IPS-NIHi11 (cell line): ENCODE results near the gene DUOX1.

Experiments
- DNase-seq: peaks from one replicate; pipeline ENCODE4 v3.0.0; 2012; ENCODE audit warnings: mixed read lengths, low spot score

The DUOX1 gene

DNA sequence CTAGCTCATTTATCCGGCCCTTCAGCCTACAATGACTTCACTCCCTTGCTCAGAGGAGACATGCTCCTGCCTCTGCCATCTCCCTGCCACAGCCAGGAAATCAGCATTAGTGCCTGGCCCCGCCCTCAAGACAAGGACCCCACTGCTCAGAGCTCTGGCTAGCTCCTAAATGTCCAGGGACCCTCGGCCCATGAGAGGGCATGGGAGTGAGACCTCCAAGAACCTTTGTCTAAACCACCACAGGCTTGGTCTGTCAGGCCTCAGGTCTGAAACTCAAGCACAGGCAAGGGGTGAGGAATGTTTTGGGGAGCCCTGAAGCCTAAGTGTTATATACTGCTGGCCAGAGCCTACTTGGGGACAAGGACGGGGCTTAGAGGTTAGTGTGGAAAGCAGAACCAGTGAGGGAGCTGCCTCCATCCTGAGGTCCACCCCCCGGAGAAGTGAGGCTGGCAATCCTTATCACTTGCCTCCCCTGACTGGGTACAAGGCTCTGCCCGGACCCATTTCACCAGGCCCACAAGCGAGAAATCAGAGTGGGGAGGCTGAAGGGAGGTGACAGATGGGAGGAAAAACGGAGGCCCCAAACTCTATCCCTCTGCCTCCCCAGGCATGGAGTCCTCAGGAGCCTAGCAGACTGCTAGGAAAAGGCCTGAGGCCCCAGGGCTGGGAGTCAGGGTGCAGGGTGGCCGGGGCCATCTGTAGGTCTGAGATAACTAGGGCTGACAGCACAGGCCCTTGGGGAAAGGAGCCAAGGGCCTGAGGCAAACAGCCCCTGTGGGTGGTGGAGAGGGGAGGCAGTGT lies 39.2 kb downstream of the DUOX1 start:
- no peak for DNase-seq

DNA sequence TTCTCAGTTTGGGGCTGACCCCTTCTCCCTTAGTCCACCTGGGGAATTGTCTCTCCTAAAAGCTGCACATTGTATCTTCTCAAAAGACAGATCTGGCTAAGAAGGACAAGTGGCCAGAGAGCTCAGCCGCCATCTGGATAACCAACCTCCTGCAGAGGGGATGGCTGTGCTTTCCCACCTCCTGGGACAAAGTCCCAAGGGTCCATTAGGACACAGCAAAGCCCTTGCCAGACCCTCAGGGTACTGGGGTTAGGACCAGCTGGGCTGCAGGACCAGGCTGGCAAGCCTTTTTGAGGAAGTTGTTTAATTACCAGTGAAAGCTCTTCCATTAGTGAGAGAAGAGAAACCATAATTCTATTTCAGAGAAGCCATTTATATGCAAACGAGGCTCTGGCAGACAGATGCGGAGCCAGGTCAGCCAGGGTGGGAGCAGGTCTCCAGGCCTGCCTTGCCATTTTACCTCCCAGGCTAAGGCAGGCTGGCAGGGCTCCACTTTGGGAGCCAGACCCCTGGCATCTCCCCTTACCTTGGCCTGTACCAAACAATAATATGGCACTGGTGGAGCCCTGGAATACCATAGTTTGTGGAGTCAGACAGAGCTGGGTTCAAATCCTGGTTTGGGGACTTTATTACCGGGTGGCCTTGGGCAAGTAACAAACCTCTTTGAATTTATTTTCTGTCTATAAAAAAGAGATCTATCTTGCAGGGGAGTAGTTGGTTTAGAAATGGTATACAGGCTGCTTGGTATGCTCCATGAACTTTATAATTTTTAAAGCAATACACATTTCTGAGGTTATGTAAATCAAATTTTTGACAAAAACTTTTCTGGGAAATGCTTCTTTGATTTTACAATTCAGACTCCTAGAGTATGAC lies 40.0 kb downstream of the DUOX1 start:
- DNase-seq = no peak

- DNase-seq = no peak
These were observed 42.1 kb downstream of the DUOX1 start for GRCh38 chr15:45171912-45172311.

DNA sequence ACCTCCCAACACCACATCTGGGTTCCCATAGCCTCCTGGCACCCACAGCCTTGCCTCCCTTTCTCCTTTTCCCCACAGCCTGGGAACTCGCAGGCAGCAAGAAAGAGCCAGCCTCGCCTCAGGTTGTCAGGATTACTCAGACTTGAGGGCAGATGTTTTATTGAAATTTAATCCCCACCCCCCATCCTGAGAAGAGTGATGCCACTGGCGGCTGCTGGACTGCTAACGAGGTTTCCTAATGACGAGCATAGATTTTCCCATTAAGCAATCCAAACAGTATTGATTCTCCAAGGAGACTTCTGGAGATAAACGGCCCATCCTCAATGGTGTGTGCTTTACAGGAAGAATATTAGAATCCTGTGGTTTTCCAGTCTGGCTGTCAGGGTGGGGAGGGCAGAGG lies 44.3 kb downstream of the DUOX1 start:
- no peak for DNase-seq

GRCh38 chr15:45174577-45174976 lies 44.8 kb downstream of the DUOX1 start:
- no peak for DNase-seq

GRCh38 chr15:45177285-45177684 lies 47.5 kb downstream of the DUOX1 start:
- DNase-seq = no peak

DNA sequence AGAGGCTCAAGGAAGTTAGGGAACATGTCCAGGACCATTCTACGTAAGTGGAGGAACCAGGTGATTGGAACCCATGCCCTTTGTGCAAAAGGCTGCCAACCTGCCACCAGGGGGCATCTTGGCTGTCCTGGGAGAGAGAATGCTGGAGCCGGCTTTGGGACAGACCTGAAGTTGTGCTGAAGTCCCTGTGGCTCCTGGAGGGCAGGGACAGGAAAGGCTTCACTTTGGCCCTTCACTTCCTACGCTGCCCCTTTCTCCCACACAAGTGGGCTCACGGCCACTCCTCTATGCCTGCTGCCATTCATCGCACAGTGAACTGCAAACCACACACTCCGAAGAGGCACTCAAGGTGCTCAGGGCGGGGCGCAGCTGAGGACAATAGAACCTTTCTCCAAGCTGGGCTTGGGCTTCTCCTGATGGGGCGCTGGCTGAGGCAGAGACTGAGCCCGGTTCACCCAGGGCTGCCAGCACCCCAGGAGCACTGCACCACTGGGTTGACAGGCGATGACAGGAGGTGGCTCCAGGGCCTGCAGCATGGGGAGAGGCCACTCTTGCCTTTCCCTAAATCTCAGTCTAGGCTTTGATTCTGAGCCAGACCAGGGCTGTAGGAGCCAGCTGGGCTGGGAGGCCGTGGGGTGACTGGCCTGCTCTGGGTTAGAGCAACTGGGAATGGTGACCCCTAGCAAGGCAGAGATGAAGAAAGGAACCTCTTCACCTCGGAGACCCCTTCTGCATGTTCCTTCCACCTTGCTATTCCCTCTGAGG lies 49.6 kb downstream of the DUOX1 start:
- DNase-seq = peak; percentile 81

- no peak for DNase-seq
These were observed 50.4 kb downstream of the DUOX1 start for GRCh38 chr15:45180201-45180600.

DNA sequence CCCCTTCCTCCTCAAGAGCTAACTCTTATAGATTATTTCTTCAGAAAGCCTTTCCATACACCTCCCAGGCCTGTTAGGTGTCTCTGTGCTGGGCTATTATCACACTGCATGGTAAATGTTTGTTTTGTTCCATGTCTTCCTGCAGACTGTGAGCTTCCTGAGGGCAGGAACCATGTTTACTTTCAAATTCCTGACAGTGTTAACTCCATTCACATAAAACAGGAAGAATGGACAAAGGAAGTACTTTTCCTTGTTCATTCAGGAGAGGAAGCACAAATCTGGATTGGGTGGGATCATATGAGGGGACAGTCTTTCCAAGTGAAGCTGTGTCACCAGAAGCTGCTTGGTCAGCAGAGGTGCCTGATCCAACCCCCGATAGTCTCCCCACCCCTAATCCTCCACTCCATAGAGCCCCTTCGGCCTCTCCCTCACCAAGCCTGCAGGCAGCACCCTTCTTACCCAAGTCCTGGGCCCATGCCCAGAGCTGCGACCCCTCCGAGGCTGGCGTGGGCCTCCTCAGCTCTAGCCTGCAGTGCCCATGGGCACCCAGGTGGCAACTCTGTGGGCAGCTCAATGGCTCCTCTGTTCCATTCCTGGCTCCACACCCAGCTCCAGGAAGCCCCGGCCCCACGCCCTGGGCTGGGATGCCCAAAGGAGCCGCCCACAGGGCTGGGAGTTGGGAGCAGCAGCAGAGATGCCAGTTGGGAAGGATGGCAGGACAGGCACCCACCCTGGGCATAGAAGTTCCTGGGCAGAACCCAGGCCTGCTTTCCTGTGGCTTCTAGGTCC lies 51.0 kb downstream of the DUOX1 start:
- DNase-seq = no peak

GRCh38 chr15:45181491-45182285 lies 51.9 kb downstream of the DUOX1 start:
- DNase-seq = no peak

DNA sequence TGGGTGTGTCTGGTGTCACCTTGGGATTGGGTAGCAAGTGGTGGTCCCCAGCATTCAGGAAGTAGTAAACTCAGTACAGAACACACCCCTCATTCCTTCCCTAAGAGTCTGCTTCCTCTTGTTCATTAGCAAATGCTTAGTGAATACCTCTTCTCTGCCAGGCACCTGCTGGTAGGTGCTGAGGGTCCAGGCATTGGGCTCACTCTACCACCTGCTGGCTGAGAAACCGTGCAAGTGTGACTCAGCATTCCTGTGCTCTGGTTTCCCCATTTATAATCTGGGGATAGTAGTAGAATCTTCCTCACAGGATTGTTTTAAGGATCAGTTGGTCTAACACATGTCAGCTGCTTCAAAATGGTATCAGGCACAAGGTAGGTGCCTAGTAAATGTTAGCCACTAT lies 53.2 kb downstream of the DUOX1 start:
- DNase-seq = no peak

GRCh38 chr15:45183511-45183910 lies 53.7 kb downstream of the DUOX1 start:
- no peak for DNase-seq

GRCh38 chr15:45184562-45185041 lies 54.8 kb downstream of the DUOX1 start:
- DNase-seq = no peak

- DNase-seq = no peak
These were observed 55.4 kb downstream of the DUOX1 start for GRCh38 chr15:45185069-45185779.

GRCh38 chr15:45185903-45186770 lies 56.3 kb downstream of the DUOX1 start:
- no peak for DNase-seq

- DNase-seq = no peak
These were observed 57.2 kb downstream of the DUOX1 start for GRCh38 chr15:45186771-45187577.

- no peak for DNase-seq
These were observed 57.7 kb downstream of the DUOX1 start for GRCh38 chr15:45187578-45187893.
